Ascending aorta (tissue), 2 donors: ENCODE measurements around the gene G6PC3. TPM values are rescaled to one million over a fixed set of nuclear protein-coding genes. Genes with fewer than 3 reads are reported as not detected.

Experiments used
- DNase-seq, 2 donors: peaks; one replicate each; pipeline ENCODE4 v3.0.0-alpha.2; 2019; ENCODE audit warnings: low spot score in 2 of 2
- H3K27ac ChIP-seq, 2 donors: fragments of 200-600 bp; sonication (generic); one replicate each; pipeline ENCODE4 v1.5.1; 2016 to 2017; ENCODE audit warnings: mild to moderate bottlenecking in 1 of 2
- H3K27me3 ChIP-seq: fragments of 200-600 bp; sonication (generic); one replicate; pipeline ENCODE4 v1.5.1; 2017
- H3K36me3 ChIP-seq, 2 donors: fragments of 200-600 bp; sonication (generic); one replicate each; pipeline ENCODE4 v1.5.1; 2016
- H3K4me1 ChIP-seq, 2 donors: fragments of 200-600 bp; sonication (generic); one replicate each; pipeline ENCODE4 v1.5.1; 2016 to 2017; ENCODE audit warnings: mild to moderate bottlenecking in 1 of 2
- H3K4me3 ChIP-seq, 2 donors: fragments of 200-600 bp; sonication (generic); one replicate each; pipeline ENCODE4 v1.5.1; 2016 to 2017; ENCODE audit warnings: mild to moderate bottlenecking in 1 of 2
- H3K9me3 ChIP-seq, 2 donors: fragments of 200-600 bp; sonication (generic); one replicate each; pipeline ENCODE4 v1.5.1; 2016
- intact Hi-C: fragments of 100-400 bp; cut with DNase I; formaldehyde crosslinking; loops from one replicate; pipeline ENCODE4 v1.15.1; 2023
- total RNA-seq: library from RNA; depleted of rRNA; stranded (reverse); fragments of >200 nt; gene quantifications from one replicate; pipeline ENCODE4 v1.1.0, GENCODE V29; 2016
- TF ChIP-seq, protein P1 (sequence below), 3 experiments: fragments of 200-600 bp in 2 of 3; fragments of 450-650 bp in 1 of 3; sonication (generic) in 2 of 3; IDR thresholded peaks; one replicate each; pipeline ENCODE4 v1.5.1; 2016 to 2019; ENCODE audit warnings: antibody characterized with exemption in 3 of 3, mild to moderate bottlenecking in 1 of 3, moderate library complexity in 1 of 3

G6PC3 gene
- total RNA-seq, 1 donor from 2014 or later, result 111 TPM

GRCh38 chr17:44113382-44113781, 42.8 kb downstream of the G6PC3 start:
- Histone ChIP-seq H3K4me1 (peaks cover 21 to 56% of the 10 kb centered on the region in 2 donors), H3K36me3 (peaks cover 24 to 41% of the 10 kb centered on the region in 2 donors), H3K4me3 (no peak overlapping the region), H3K27ac (peak overlapping the region; percentile 81 to 95), H3K27me3 (no peaks in the 10 kb centered on the region), H3K9me3 (no peaks in the 10 kb centered on the region)
- DNase-seq, result no peak
- intact Hi-C loops, result no loop called here
- TF ChIP-seq, protein P1, sequence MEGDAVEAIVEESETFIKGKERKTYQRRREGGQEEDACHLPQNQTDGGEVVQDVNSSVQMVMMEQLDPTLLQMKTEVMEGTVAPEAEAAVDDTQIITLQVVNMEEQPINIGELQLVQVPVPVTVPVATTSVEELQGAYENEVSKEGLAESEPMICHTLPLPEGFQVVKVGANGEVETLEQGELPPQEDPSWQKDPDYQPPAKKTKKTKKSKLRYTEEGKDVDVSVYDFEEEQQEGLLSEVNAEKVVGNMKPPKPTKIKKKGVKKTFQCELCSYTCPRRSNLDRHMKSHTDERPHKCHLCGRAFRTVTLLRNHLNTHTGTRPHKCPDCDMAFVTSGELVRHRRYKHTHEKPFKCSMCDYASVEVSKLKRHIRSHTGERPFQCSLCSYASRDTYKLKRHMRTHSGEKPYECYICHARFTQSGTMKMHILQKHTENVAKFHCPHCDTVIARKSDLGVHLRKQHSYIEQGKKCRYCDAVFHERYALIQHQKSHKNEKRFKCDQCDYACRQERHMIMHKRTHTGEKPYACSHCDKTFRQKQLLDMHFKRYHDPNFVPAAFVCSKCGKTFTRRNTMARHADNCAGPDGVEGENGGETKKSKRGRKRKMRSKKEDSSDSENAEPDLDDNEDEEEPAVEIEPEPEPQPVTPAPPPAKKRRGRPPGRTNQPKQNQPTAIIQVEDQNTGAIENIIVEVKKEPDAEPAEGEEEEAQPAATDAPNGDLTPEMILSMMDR (IDR thresholded peaks at IDR 0.05), result no peak

- no peaks in the 10 kb centered on the region for H3K9me3 ChIP-seq
- peaks cover 24 to 41% of the 10 kb centered on the region in 2 donors for H3K36me3 ChIP-seq
- DNase-seq, result no peak
- H3K27me3 ChIP-seq, result no peaks in the 10 kb centered on the region
- TF ChIP-seq, protein P1 (IDR thresholded peaks at IDR 0.05), result no peak
- intact Hi-C loops, result no loop called here
- peaks cover 18 to 57% of the 10 kb centered on the region in 2 donors for H3K4me1 ChIP-seq
- peak overlapping the region; percentile 81 to 95 for H3K27ac ChIP-seq
- H3K4me3 ChIP-seq, result no peak overlapping the region
Observed at GRCh38 chr17:44113868-44114840, 43.6 kb downstream of the G6PC3 start.

DNA sequence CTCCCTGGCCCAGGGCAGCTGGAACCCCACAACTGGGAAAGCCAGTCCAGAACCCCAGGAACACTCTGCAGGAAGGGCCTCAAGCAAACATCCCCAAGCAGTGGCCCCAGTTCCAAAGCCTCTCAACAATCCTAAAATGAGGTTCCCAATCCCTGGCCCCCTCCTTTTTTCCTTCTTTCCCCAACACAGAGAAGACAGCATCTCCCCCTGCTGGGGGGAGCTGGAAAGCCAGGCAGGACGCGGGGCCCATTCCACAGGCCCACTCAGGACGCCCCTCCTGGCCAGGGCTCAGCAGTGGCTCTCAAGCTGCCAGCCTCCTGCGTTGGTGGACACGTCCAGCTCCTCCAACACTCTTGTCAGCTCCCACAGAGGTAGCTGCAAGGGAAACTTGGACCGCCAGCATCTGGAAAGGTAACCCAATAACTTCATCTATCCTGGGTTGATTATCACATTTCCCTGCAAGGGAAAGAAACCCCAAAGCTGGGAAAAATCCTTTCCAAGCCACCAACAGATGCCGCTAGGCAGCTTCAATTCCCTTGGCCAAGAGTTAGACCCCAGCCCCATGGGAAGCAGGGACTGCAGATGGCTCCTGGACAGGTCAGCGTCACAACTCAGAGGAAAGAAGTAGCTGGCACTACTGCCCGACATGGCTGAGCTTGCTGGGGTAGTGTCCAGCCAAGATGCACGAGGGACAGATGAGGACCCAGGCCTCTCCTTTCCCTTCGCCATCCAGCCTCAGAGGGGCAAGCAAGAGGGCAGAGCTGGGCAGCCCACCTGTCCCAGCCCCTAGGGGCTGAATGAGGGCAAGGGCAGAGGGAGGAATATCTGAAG, 45.3 kb downstream of the G6PC3 start:
- peak overlapping the region; percentile 81 to 95 for H3K27ac ChIP-seq
- H3K27me3 ChIP-seq, result no peaks in the 10 kb centered on the region
- peaks cover 10 to 58% of the 10 kb centered on the region in 2 donors for H3K4me1 ChIP-seq
- TF ChIP-seq, protein P1 (IDR thresholded peaks at IDR 0.05), result peak; percentile 62 to 75 (median 69)
- no peaks in the 10 kb centered on the region for H3K9me3 ChIP-seq
- DNase-seq, result no peak
- intact Hi-C loops, result no loop called here
- no peak overlapping the region for H3K4me3 ChIP-seq
- H3K36me3 ChIP-seq, result peaks cover 24 to 41% of the 10 kb centered on the region in 2 donors

DNA sequence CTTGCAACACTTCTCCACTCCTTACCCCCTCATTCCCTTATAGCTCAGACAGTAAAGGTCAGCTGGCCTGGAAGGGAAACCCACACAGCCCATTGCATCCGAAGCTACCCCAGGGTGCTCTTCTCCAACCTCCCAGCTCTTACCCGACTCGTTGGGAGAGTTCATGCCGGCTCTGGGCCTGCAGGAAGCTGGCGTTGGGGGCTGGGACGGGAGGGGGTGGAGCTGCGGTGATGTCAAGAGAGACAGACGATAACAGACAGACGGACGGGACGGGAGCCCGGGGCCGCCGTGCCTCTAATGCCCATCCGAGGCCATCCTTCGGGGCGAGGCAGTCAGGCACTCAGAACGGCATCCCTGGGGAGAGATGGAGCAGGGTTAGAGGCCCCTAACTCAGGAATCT, 46.8 kb downstream of the G6PC3 start:
- H3K27me3 ChIP-seq, result no peaks in the 10 kb centered on the region
- no peaks in the 10 kb centered on the region for H3K9me3 ChIP-seq
- intact Hi-C loops, result no loop called here
- peak overlapping the region in 1 of 2 donors; percentile 34 for H3K27ac ChIP-seq
- peaks cover 24 to 41% of the 10 kb centered on the region in 2 donors for H3K36me3 ChIP-seq
- DNase-seq, result no peak
- TF ChIP-seq, protein P1 (IDR thresholded peaks at IDR 0.05), result no peak
- H3K4me3 ChIP-seq, result no peak overlapping the region
- H3K4me1 ChIP-seq, result peaks cover 11 to 58% of the 10 kb centered on the region in 2 donors

DNA sequence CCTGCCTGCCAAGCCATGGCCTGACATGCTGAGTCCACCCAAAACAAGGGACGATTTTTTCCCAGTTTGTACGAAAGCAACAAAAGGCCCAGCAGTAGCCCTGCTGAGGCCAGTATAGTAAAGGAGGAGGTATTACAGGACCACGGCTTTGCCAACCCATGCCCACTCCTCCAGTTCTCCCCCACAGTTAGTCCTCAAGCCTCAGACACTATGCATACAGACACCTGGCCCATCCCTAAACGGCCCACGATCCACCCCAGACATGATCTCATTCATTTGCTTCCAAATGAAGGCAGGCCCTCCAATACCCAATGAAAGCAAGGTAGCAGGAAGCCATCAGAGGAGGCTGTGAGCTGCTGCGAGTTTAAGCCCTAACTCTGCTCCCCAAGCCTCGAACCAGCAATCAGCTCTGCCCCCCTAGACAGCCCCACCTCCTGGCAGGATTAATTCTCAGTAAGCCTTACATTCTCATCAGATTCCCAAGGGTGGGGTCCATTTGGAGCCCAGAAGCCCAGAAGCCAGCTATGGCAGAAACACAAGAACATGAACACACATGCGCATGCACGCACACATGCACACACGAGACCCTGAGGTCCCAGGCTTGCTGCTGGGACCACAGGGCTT, 48.0 kb downstream of the G6PC3 start:
- DNase-seq, result no peak
- no peak overlapping the region for H3K4me3 ChIP-seq
- H3K4me1 ChIP-seq, result peaks cover 12 to 48% of the 10 kb centered on the region in 2 donors
- peak overlapping the region in 1 of 2 donors; percentile 97 for H3K27ac ChIP-seq
- peaks cover 23 to 40% of the 10 kb centered on the region in 2 donors for H3K36me3 ChIP-seq
- H3K27me3 ChIP-seq, result no peaks in the 10 kb centered on the region
- intact Hi-C loops, result no loop called here
- TF ChIP-seq, protein P1 (IDR thresholded peaks at IDR 0.05), result no peak
- no peaks in the 10 kb centered on the region for H3K9me3 ChIP-seq
